AG04450 (cell line): ENCODE measurements around the gene SLC1A2. TPM values are rescaled to one million over a fixed set of nuclear protein-coding genes. Genes with fewer than 3 reads are reported as not detected.

ENCODE experiments used
- CTCF ChIA-PET: fragments of 300-600, 350-600 bp; formaldehyde crosslinking; extraction: SDS; loops from one replicate; lab custom pipeline; 2022; ENCODE audit warnings: antibody characterized with exemption, inconsistent platforms; lab: Charles Lee
- POLR2A ChIA-PET: fragments of 350-600 bp; formaldehyde crosslinking; extraction: SDS; loops from one replicate; lab custom pipeline; 2021; ENCODE audit warnings: antibody characterized with exemption, inconsistent platforms; lab: Yijun Ruan, JAX
- DNase-seq: peaks from one replicate; pipeline ENCODE4 v3.0.0-alpha.2; 2011; ENCODE audit warnings: low read depth, low spot score
- H3K27ac ChIP-seq: one replicate; pipeline ENCODE4 v1.5.1; 2012; ENCODE audit warnings: low read depth, low read length, control low read depth
- H3K27me3 ChIP-seq: one replicate; pipeline ENCODE4 v1.6.0; 2012; ENCODE audit warnings: low read length; ENCODE audit not compliant: control insufficient read depth, insufficient read depth
- H3K4me3 ChIP-seq: 2 replicates; pipeline ENCODE4 v1.5.1; 2011; ENCODE audit warnings: mild to moderate bottlenecking, low read depth, low read length, control low read depth
- H3K9me3 ChIP-seq: 2 replicates; pipeline ENCODE4 v1.5.1; 2012; ENCODE audit warnings: low read length; ENCODE audit not compliant: control insufficient read depth, insufficient read depth
- polyA plus RNA-seq: library from polyadenylated mRNA; depleted of rRNA; stranded (reverse); fragments of >200 nt; gene quantifications from 2 replicates; pipeline ENCODE4 v1.2.3, GENCODE V29; 2011
- TF ChIP-seq, protein P1 (sequence below): IDR thresholded peaks from 2 replicates; pipeline ENCODE4 v1.5.1; 2011; ENCODE audit warnings: low read depth, low read length, control low read depth, inconsistent platforms

Gene SLC1A2
- polyA plus RNA-seq, 1 experiment = 1.1 TPM

GRCh38 chr11:35336726-35337125 is 82.6 kb downstream of the SLC1A2 start:
- Histone ChIP-seq H3K9me3 (peaks cover 2% of the 10 kb centered on the region; the same call in 1 of the 2 replicates), H3K27ac (peak overlapping the region; percentile 78), H3K27me3 (no peaks in the 10 kb centered on the region), H3K4me3 (no peak overlapping the region)
- CTCF ChIA-PET = no interaction called here
- TF ChIP-seq, protein P1, sequence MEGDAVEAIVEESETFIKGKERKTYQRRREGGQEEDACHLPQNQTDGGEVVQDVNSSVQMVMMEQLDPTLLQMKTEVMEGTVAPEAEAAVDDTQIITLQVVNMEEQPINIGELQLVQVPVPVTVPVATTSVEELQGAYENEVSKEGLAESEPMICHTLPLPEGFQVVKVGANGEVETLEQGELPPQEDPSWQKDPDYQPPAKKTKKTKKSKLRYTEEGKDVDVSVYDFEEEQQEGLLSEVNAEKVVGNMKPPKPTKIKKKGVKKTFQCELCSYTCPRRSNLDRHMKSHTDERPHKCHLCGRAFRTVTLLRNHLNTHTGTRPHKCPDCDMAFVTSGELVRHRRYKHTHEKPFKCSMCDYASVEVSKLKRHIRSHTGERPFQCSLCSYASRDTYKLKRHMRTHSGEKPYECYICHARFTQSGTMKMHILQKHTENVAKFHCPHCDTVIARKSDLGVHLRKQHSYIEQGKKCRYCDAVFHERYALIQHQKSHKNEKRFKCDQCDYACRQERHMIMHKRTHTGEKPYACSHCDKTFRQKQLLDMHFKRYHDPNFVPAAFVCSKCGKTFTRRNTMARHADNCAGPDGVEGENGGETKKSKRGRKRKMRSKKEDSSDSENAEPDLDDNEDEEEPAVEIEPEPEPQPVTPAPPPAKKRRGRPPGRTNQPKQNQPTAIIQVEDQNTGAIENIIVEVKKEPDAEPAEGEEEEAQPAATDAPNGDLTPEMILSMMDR = no peak
- POLR2A ChIA-PET = interaction anchor here (0.7 to 1.5 kb wide), 5 partner anchors 11 to 91 kb away, joined by 3 read pairs; no protein-coding TSS in a partner anchor
- DNase-seq = no peak

DNA sequence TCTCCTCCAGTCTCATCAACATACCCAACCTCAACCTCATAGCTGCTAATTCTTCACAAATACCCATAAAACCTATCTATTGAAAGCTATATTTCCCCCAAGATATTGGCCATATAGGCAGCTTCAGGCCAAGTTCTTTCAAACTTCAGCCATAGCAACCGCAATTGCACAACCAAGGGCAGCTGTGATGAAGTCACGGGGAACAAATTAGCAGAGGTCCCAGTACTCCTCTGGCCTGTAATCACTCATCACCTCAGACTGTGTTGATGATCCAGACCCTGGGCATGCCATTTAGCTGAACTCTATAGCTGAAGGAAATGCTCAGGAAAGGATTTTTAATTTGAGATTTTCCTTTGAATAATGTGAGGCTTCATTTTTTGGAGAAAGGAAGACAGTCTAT is 84.1 kb downstream of the SLC1A2 start:
- Histone ChIP-seq H3K27me3 (no peaks in the 10 kb centered on the region), H3K9me3 (peaks cover 3% of the 10 kb centered on the region; the same call in 1 of the 2 replicates), H3K4me3 (no peak overlapping the region), H3K27ac (no peak overlapping the region)
- DNase-seq = no peak
- ChIA-PET CTCF (no interaction called here), POLR2A (interaction anchor here (1.1 kb wide), 1 partner anchor 33 kb away, joined by 3 read pairs; no protein-coding TSS in a partner anchor)
- TF ChIP-seq, protein P1 = no peak

DNA sequence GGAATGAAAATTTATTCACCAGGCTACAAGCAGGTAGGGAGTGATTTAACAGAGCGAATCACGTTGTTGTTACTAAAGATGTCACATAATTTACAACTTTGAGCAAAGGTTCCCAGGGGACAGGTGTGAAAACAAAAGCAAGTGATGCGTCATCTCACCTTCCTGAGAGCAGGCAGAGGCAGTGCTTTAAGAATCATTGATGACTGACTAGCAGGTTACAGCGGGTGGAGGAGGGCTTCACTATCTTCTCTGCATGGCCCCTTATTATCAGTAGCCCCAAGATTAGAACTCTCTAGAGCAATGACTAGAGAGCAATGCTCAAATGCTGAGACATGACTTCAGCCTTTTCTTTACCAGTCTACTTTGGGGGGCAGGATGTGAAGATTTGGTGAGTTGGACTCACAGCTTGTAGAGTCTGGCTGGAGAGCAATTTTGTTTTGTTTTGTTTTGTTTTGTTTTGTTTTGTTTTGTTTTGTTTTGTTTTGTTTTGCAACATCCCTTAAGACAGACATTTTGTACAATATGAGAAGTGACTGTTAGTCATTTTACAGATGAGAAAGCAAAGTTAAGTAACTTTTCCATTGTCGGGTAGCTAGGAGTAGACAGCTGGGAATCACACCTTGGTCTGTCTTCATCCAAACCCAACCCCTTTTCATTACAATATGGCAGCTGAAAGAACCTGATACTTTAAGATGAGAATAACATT is 84.8 kb downstream of the SLC1A2 start:
- DNase-seq = no peak
- ChIA-PET POLR2A (no interaction called here), CTCF (interaction anchor here (0.6 to 1.1 kb wide), 2 partner anchors 54 to 59 kb away, joined by 3 read pairs; no protein-coding TSS in a partner anchor)
- Histone ChIP-seq H3K27me3 (no peaks in the 10 kb centered on the region), H3K4me3 (no peak overlapping the region), H3K9me3 (peaks cover 3% of the 10 kb centered on the region; the same call in 1 of the 2 replicates), H3K27ac (no peak overlapping the region)
- TF ChIP-seq, protein P1 = no peak

DNA sequence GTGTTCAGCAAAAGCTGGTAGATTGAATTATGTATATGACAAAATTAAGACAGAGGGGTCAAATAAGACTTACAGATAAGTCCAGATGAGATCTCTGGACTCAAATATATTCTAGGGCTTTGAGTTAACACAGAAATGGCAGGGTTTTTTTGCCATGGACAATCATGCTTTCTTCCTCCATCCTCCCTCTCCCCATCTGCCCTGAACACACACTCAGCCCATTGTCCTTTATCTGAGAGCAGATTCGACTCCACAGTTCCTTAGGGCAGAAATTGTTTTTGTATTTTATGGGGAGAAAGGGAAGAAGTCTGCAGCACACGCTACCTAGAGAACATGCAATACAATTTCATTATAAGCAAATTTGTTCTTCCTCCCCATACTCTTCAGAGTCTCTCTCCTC is 86.8 kb downstream of the SLC1A2 start:
- no peak overlapping the region for H3K4me3 ChIP-seq
- CTCF ChIA-PET = no interaction called here
- peaks cover 3% of the 10 kb centered on the region; the same call in 1 of the 2 replicates for H3K9me3 ChIP-seq
- POLR2A ChIA-PET = no interaction called here
- H3K27me3 ChIP-seq = no peaks in the 10 kb centered on the region
- H3K27ac ChIP-seq = no peak overlapping the region
- TF ChIP-seq, protein P1 = no peak
- no peak for DNase-seq

DNA sequence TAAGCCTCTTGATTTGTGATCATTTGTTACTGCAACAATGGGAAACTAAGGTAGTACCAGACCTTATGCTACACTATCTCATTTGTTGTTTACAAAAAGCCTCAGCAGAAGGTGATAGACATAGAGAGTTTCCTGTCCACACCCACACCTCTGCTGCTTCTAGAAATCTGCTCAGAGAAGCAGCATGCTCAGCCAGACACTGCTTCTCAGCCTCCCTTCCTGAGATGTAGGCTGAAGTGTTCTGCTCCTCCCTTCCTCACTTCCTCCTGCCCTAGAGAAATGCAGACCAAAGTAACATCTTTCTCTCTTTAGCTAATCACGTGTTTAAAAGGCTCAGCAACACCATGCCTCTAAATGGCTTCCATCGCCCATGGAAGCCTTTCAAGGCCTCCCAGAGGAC is 88.4 kb downstream of the SLC1A2 start:
- CTCF ChIA-PET = interaction anchor here (0.6 kb wide), 1 partner anchor 1157 kb away, joined by 3 read pairs; no protein-coding TSS in a partner anchor
- no peak overlapping the region for H3K27ac ChIP-seq
- TF ChIP-seq, protein P1 = no peak
- H3K4me3 ChIP-seq = no peak overlapping the region
- no peaks in the 10 kb centered on the region for H3K27me3 ChIP-seq
- peaks cover 3% of the 10 kb centered on the region; the same call in 1 of the 2 replicates for H3K9me3 ChIP-seq
- POLR2A ChIA-PET = no interaction called here
- DNase-seq = no peak
